CD4-positive, alpha-beta T cell treated with Interleukin-4 for 1 hour (primary cell): Measurements from ENCODE around the gene CUL2.
"Not testable (repeated sequence)": the region's sequence is repeated elsewhere in the genome, so short reads cannot be mapped to it uniquely, and the experiment has no call there.

Source experiments
- DNase-seq, 2 donors: peaks; one replicate each; pipeline ENCODE4 v3.0.0-alpha.2; 2020 to 2022

CUL2 gene

GRCh38 chr10:35079265-35079664 lies 10.9 kb downstream of the CUL2 start:
- no peak for DNase-seq

GRCh38 chr10:35075228-35075627 lies 14.9 kb downstream of the CUL2 start:
- no peak for DNase-seq

GRCh38 chr10:35074266-35074665 lies 15.9 kb downstream of the CUL2 start:
- no peak for DNase-seq

- no peak for DNase-seq
These were observed 19.6 kb downstream of the CUL2 start for GRCh38 chr10:35070521-35070920.

GRCh38 chr10:35063837-35064454 lies 26.2 kb downstream of the CUL2 start:
- DNase-seq = no peak

- DNase-seq = no peak
These were observed 30.7 kb downstream of the CUL2 start for GRCh38 chr10:35059481-35059880.

- no peak for DNase-seq
These were observed 31.5 kb downstream of the CUL2 start for GRCh38 chr10:35058686-35059085.

- DNase-seq = no peak
These were observed 32.0 kb downstream of the CUL2 start for GRCh38 chr10:35058134-35058533.

- no peak for DNase-seq
These were observed 33.5 kb downstream of the CUL2 start for GRCh38 chr10:35056686-35057085.

GRCh38 chr10:35056133-35056532 lies 34.0 kb downstream of the CUL2 start:
- no peak for DNase-seq

- no peak for DNase-seq
These were observed 39.6 kb downstream of the CUL2 start for GRCh38 chr10:35050568-35050967.

- DNase-seq = no peak
These were observed 44.1 kb downstream of the CUL2 start for GRCh38 chr10:35046074-35046473.

GRCh38 chr10:35045275-35045674 lies 44.9 kb downstream of the CUL2 start:
- not testable (repeated sequence) for DNase-seq

- no peak for DNase-seq
These were observed 46.3 kb downstream of the CUL2 start for GRCh38 chr10:35043796-35044344.

- no peak for DNase-seq
These were observed 47.4 kb downstream of the CUL2 start for GRCh38 chr10:35042783-35043182.

- no peak for DNase-seq
These were observed 48.6 kb downstream of the CUL2 start for GRCh38 chr10:35041502-35041879.

- DNase-seq = no peak
These were observed 49.2 kb downstream of the CUL2 start for GRCh38 chr10:35040760-35041501.

GRCh38 chr10:35037104-35037503 lies 53.0 kb downstream of the CUL2 start:
- no peak for DNase-seq

GRCh38 chr10:35035606-35036005 lies 54.5 kb downstream of the CUL2 start:
- no peak for DNase-seq

GRCh38 chr10:35027567-35027966 lies 62.6 kb downstream of the CUL2 start:
- DNase-seq = no peak

GRCh38 chr10:35025916-35026315 lies 64.2 kb downstream of the CUL2 start:
- no peak for DNase-seq

- DNase-seq = no peak
These were observed 69.7 kb downstream of the CUL2 start for GRCh38 chr10:35020481-35020880.

GRCh38 chr10:35019041-35020024 lies 70.8 kb downstream of the CUL2 start:
- no peak for DNase-seq
